ENCODE results near the gene RAD51B.

RAD51B gene

DNA sequence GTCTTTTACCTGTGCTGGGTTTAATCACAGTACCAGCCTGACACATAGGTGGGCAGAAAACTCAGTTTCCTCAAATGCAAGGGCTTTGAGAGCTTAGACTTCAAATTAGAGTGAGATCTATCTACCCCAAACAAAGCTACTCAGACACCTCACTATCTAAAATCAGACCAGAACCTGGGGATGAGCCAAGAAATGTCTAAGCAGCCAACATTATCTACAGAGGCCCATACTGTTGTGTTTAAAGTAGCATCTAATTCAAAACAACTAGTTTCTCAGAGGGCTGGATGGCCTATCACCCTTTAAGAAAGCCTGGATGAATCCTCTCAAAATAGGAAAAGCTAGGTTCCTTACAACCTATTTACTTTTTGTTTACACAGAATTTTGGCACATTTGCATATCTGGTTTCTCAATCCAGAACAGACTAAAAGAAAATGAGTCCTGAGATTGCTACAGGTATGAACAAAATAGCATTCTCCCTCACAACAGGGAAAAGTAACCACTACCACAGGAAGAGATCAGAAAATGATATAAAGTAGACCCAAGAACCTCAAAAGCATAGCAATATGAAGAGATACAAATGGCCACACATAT, 830.9 kb downstream of the RAD51B start:
- TF ChIP-seq, protein P1, sequence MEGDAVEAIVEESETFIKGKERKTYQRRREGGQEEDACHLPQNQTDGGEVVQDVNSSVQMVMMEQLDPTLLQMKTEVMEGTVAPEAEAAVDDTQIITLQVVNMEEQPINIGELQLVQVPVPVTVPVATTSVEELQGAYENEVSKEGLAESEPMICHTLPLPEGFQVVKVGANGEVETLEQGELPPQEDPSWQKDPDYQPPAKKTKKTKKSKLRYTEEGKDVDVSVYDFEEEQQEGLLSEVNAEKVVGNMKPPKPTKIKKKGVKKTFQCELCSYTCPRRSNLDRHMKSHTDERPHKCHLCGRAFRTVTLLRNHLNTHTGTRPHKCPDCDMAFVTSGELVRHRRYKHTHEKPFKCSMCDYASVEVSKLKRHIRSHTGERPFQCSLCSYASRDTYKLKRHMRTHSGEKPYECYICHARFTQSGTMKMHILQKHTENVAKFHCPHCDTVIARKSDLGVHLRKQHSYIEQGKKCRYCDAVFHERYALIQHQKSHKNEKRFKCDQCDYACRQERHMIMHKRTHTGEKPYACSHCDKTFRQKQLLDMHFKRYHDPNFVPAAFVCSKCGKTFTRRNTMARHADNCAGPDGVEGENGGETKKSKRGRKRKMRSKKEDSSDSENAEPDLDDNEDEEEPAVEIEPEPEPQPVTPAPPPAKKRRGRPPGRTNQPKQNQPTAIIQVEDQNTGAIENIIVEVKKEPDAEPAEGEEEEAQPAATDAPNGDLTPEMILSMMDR (IDR thresholded peaks at IDR 0.05; ENCODE audit: extremely low read depth, missing control alignments), result no peak
- no peak for DNase-seq (ENCODE audit: low spot score)

DNA sequence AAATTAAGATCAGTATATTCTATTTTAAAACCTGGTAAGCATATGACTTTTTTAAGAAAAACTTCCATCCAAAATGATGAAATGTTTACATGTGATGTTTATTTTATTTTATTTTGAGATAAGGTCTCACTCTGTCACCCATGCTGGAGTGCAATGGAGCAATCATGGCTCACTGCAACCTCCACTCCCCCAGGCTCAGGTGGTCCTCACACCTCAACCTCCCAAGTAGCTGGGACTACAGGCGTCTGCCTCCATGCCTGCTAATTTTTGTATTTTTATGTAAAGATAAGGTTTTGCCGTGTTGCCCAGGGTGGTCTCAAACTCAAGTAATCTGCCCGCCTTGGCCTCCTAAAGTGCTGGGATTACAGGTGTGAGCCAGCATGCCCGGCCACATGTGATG, 831.5 kb downstream of the RAD51B start:
- no peak for DNase-seq (ENCODE audit: low spot score)
- TF ChIP-seq, protein P1 (IDR thresholded peaks at IDR 0.05; ENCODE audit: extremely low read depth, missing control alignments), result no peak

DNA sequence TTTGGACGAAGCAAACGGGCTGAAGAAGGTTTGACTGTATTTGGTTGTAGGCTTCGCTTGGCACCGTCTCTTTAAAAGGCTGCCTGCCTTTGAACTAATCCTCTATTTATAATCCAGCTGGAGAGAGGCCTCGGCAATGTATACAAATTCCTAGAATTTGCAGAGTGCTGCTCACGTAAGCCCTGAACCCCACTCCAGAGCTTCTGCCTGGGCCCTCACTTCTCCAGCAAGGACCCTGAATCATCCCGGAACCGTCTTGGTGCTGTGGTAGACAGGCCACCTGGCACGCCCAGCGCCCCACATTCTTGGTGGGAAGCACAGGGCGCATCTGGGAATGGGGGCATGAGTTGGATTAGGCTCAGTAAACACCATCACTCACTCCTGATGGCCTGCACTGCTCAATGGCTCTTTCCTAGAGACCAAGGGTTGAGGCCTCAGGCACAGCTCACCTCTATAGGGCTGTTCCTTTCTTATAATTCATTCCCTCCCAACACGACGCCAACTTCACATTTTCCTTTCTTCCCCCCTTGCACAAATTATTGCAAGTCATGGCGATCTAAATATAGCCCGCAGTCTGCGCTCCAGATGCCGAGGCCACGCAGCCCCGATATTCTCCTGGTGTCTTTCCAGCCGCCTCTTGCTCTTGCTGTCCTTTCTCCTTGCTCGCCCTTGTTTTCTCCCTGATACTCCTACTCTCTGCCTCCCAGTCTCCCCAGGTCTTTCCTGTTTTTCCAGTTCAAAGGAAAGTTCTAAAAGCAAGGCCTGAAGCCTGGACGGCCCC, 832.3 kb downstream of the RAD51B start:
- DNase-seq (ENCODE audit: low spot score), result no peak
- TF ChIP-seq, protein P1 (IDR thresholded peaks at IDR 0.05; ENCODE audit: extremely low read depth, missing control alignments), result no peak

DNA sequence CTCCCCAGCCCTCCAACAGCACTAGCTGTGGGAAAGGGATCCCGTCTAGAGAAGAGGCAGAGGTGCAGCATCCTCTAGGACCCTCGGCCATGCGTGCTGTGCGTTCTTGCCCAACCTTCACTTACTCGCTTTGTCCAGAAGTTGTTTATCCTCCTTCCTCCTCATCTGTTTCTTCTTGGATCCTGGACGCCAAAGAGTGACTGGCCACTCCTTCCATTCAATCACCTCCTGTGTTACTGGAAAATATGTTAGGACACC, 832.8 kb downstream of the RAD51B start:
- TF ChIP-seq, protein P1 (IDR thresholded peaks at IDR 0.05; ENCODE audit: extremely low read depth, missing control alignments), result no peak
- DNase-seq (ENCODE audit: low spot score), result no peak

DNA sequence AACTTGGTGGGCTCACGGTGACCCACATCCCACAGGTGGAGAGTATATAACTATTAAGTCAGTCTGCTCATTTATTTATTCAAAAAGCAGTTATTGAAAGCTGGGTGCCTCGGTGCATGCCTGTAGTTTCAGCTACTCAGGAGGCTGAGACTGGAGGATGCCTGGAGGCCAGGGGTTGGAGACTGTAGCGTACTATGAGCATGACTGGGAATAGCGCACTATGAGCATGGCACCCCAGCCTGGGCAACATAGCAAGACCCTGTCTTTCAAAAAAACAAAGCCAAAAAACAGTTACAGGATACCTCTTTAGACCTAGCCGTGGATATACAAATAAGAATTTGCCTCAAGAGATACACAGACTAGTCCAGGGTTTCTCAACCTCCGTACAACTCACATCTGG, 833.5 kb downstream of the RAD51B start:
- TF ChIP-seq, protein P1 (IDR thresholded peaks at IDR 0.05; ENCODE audit: extremely low read depth, missing control alignments), result no peak

DNA sequence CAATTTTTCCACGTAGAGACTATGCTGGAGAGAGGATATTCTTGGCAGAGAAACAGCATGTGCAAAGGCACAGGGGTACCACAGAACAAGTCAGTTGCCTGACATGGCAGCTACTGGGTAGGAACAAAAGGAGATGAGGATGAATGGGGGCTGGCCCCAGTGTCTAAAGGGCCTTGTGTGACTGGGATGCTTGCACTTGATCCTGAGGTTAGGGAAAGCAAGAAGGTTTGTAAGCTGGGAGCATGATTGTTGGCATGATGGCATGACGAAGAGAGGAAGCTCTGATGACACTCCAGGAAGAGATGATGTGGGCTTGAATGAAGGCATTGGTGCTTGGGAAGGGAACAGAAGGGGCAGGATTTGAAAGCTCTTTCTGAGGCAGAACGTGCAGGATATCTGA, 834.2 kb downstream of the RAD51B start:
- TF ChIP-seq, protein P1 (IDR thresholded peaks at IDR 0.05; ENCODE audit: extremely low read depth, missing control alignments), result no peak
- no peak for DNase-seq (ENCODE audit: low spot score)

More for the DNA sequence above, 833.5 kb downstream of the RAD51B start:
- DNase-seq (ENCODE audit: low spot score), result no peak

DNA sequence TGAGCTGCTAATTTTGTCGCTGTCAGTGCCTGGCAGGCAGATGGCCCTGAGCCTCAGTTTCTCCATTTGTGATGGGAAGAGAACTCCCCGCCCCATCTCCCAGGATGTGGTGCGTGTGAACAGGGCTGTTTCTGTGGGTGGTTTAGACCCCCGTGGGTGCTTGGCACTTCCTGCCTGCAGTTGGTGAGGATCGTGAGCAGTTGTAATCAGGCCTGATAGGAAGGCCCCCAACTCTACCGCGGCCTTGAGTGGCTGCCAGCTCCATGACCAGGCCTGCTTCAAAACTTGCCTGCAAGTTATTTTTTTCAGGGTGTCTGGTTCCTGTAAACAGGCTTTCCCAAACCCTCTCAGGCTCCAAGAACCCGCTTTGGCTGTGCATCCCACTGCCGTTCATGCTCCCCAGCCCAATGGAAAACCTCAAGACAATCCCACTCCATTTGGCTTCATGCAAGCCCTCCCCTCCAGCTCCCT, 834.9 kb downstream of the RAD51B start:
- TF ChIP-seq, protein P1 (IDR thresholded peaks at IDR 0.05; ENCODE audit: extremely low read depth, missing control alignments), result no peak
- DNase-seq (ENCODE audit: low spot score), result no peak

Measured in GM20000 (cell line).